GM21619 (cell line): ENCODE results near the gene YPEL4.

Source experiments
- ATAC-seq: cut with Tn5 transposase; IDR thresholded peaks from one replicate; pipeline ENCODE4 v1.9.1; 2021; ENCODE audit not compliant: unreplicated experiment

The YPEL4 gene

GRCh38 chr11:57596266-57596885 is 53.3 kb downstream of the YPEL4 start:
- no peak for ATAC-seq
